GM06990 (cell line): Measurements from ENCODE around the gene SHANK1.

Source experiments
- DNase-seq: peaks from one replicate; pipeline ENCODE4 v3.0.0-alpha.2; 2011; ENCODE audit not compliant: insufficient read length; ENCODE audit errors: extremely low read depth
- H3K27me3 ChIP-seq: replicated peaks from 2 replicates; pipeline ENCODE4 v1.6.0; 2011; ENCODE audit warnings: low read length; ENCODE audit not compliant: control insufficient read depth, insufficient read depth
- H3K36me3 ChIP-seq: 2 replicates; pipeline ENCODE4 v1.5.1; 2011; ENCODE audit warnings: low read length; ENCODE audit not compliant: control insufficient read depth, insufficient read depth
- H3K4me3 ChIP-seq: replicated peaks from 2 replicates; pipeline ENCODE4 v1.5.1; 2011; ENCODE audit warnings: low read depth, mild to moderate bottlenecking, control low read depth, low read length
- TF ChIP-seq, protein P1 (sequence below): IDR thresholded peaks from 2 replicates; pipeline ENCODE4 v1.5.1; 2011; ENCODE audit warnings: low read length, control low read depth, mild to moderate bottlenecking, inconsistent platforms; ENCODE audit not compliant: insufficient read depth, poor library complexity, severe bottlenecking

Gene SHANK1

DNA sequence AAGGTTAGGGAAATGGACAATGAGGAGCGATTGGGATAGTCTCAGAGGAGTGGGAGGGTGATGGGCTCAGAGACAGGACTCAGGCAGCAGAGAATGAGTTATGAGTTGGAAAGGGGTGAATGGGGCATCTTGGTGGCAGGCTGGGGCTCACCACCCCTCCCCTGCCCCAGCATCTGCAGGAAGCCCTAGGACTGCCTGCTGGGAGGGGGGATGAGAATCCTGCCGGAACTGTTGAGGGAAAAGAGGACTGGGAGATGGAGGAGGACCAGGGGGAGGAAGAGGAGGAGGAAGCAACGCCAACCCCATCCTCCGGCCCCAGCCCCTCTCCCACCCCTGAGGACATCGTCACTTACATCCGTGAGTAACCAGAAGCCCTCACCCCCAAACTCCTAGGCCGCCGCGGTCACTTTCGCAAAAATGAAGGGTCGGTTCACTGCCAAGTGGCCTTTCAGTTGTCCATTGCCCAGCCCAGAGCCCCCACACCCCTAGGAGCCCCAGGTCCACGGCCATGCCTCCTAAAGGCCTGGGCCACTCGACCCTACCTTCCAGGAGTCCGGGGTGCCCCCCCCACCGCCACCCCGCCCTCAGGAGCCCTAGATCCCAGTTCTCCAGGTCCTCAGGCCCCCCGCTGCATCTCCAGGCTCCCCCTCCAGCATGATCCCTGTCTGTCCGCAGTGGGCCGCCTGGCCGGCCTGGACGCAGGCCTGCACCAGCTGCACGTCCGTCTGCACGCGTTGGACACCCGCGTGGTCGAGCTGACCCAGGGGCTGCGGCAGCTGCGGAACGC is 4.3 kb upstream of the SHANK1 start:
- H3K27me3 ChIP-seq: peaks cover 1% of the 10 kb centered on the region
- peak overlapping the region; percentile 9; the same call in 1 of the 2 replicates for H3K4me3 ChIP-seq
- TF ChIP-seq, protein P1, sequence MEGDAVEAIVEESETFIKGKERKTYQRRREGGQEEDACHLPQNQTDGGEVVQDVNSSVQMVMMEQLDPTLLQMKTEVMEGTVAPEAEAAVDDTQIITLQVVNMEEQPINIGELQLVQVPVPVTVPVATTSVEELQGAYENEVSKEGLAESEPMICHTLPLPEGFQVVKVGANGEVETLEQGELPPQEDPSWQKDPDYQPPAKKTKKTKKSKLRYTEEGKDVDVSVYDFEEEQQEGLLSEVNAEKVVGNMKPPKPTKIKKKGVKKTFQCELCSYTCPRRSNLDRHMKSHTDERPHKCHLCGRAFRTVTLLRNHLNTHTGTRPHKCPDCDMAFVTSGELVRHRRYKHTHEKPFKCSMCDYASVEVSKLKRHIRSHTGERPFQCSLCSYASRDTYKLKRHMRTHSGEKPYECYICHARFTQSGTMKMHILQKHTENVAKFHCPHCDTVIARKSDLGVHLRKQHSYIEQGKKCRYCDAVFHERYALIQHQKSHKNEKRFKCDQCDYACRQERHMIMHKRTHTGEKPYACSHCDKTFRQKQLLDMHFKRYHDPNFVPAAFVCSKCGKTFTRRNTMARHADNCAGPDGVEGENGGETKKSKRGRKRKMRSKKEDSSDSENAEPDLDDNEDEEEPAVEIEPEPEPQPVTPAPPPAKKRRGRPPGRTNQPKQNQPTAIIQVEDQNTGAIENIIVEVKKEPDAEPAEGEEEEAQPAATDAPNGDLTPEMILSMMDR: no peak
- no peaks in the 10 kb centered on the region for H3K36me3 ChIP-seq
- no peak for DNase-seq

DNA sequence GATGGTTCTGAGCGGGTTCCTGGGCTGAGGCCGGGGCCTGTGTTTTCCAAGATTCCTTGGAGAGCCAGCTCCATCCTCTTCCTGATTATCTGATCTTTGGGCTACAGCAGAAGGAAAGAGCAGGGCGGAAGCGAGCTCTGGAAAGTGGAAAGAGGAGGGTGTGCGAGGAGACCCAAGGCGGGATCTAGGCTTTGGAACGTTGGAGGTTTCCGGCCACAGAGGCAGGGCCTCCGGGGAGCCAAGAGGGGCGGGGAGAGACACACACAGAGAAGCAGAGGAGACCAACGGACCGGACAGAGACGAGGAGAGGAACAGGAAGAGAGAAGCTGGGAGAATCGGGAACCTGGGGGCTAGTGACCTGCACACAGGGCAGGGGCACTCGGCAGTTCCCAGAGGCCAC is 3.5 kb upstream of the SHANK1 start, which contains the start of gene CLEC11A:
TSS of gene CLEC11A (plus strand) at position 296 of the 400 bp plus-strand sequence. CDS start 162 bp downstream, outside the sequence.
- DNase-seq: no peak
- TF ChIP-seq, protein P1: no peak
- H3K4me3 ChIP-seq: no peak within 1 kb of the TSS; the same call in 1 of the 2 replicates

DNA sequence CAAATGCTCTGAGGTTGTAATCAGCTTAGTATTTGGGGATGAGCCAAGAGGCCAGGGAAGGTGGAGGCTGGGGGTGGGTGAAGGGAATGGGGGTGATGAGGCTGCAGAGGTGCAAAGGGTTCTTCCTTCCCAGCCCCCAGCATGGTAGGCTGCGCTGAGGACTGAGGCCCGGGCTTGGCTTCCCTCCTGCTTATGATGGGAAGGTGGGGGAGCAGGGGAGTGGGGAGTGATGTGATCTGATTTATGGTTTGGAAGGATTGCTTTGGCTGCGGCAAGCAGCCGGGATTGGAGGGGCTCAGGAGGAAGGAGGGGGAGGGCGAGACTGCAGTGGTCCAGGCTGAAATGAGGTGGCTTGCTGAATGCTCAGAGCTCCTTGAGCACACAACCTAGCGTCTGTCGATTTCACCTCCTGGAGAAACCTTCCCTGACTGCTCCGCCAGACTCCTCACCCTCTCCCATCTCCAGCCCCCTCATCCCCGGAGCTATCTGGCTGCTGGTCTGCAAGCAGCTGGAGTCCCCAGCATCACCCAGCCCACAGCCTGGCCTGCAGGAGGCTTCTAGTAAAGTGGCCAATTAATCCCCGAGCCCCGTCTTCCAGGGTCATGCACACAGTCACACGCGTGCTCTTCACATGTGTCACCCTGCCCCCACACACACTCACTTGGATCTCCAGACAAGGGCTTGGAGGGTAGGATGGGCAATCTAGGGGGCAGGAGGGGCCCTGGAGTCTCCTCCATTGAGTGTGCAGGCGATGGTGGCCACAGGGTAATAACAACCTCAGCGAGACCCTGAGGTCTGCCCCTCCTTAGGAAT is 2.8 kb upstream of the SHANK1 start:
- no peaks in the 10 kb centered on the region for H3K36me3 ChIP-seq
- TF ChIP-seq, protein P1: no peak
- no peak overlapping the region for H3K4me3 ChIP-seq
- H3K27me3 ChIP-seq: peaks cover 1% of the 10 kb centered on the region
- no peak for DNase-seq

More for the DNA sequence above, 3.5 kb upstream of the SHANK1 start, which contains the start of gene CLEC11A:
- Histone ChIP-seq H3K27me3 (peaks cover 1% of the 10 kb centered on the region), H3K36me3 (no peaks in the 10 kb centered on the region)

DNA sequence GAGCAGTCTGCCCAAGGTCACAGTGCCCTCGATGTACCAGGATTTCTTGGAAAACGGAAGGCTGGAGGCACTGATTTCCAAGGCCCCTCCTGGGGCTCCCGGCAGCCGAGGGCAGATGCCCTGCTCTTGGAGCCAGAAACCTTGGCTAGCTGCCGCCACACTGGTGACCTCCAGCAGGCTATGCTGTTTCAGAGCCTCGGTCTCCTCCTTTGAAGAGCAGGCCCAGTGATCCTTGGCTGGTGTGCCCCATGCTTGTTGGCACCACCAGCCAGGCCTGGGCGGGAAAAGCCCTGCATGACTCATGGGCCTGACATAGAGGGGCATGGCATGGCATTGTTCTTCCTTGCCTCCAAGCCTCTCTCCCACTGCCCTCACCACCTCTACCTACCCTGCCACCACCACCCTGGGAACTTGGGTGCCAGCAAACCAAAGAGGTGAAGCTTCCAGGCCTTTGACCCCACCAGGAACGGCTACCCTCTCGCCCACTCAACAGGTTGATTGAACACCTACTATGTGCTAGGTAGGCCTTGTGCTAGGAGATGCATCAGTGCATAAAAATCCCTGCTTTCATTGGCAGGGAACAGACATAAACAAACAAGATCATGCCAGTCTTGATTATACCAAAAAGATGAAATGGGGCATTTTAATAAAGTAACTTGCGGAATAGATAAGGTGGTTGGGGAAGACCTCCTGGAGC is 2.0 kb upstream of the SHANK1 start:
- H3K36me3 ChIP-seq: no peaks in the 10 kb centered on the region
- peaks cover 1% of the 10 kb centered on the region for H3K27me3 ChIP-seq
- H3K4me3 ChIP-seq: no peak overlapping the region
- TF ChIP-seq, protein P1: no peak
- DNase-seq: no peak

DNA sequence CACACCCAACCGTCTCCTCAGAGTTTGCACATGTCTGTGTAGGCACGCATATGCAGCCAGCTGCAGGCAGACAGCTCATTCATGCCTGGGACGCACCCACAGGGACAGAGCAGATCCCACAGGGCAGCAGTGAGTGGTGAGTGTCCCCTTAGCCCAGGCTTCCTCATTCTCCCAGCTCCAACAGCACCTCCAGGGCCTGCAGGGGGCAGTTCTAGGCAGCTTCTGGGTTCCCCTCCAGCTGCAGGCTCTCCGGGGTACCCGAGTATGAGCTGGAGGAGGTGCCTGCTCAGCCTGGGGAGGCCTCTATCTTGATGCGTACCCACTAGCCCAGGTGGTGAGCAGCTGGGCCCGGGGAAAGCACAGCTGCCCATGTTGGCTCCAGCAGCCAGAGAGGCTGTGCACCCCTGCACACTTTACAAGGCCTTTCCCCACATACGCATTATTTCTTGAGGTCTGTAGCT is 1.3 kb upstream of the SHANK1 start:
- H3K4me3 ChIP-seq: no peak overlapping the region
- DNase-seq: no peak
- TF ChIP-seq, protein P1: no peak
- no peaks in the 10 kb centered on the region for H3K36me3 ChIP-seq
- peaks cover 1% of the 10 kb centered on the region for H3K27me3 ChIP-seq
